ENCODE results near the gene SNIP1.

DNA sequence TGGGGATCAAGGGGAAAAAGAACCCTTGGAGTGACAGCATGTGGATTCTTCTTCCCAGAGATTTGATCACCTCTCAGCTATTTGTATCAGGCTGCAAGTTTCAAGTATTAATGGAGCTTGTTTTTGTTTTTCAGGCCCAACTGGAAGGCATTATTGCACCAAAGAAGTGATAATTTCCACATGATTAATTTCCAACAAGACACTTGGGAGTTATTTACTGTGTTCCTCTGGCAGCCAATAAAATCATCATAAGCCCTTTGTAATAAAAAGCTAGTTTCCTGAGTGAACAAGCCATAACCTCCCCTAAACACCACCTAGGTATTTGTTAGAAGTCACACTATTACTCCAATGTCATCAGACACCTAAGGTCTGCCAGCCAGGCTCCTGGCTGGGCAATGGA lies 10.8 kb upstream of the SNIP1 start:
- TF ChIP-seq GATA2 (IDR thresholded peaks at IDR 0.05; ENCODE audit: low read depth, low read length): no peak
- TF ChIP-seq GATA3 (IDR thresholded peaks at IDR 0.05; ENCODE audit: low read depth, low read length): no peak
